Ovary (tissue), 9 donors: ENCODE data around the gene SH3PXD2A. TPM values are rescaled to one million over a fixed set of nuclear protein-coding genes. Genes with fewer than 3 reads are reported as not detected.

Source experiments
- DNase-seq, 5 donors: peaks; one replicate each; pipeline ENCODE4 v3.0.0-alpha.2; 2019 to 2020
- H3K27ac ChIP-seq, 2 donors: fragments of 200-600 bp; one replicate each; pipeline versions ENCODE4 v1.5.1 to v1.8.0; 2019 to 2022
- H3K27me3 ChIP-seq: fragments of 200-600 bp; one replicate; pipeline ENCODE4 v1.8.0; 2022
- H3K36me3 ChIP-seq: fragments of 200-600 bp; sonication (generic); one replicate; pipeline ENCODE4 v1.5.1; 2019
- H3K4me1 ChIP-seq: one replicate; pipeline ENCODE4 v1.8.1; 2013; ENCODE audit warnings: mild to moderate bottlenecking, moderate library complexity; ENCODE audit not compliant: insufficient read depth
- H3K4me3 ChIP-seq: fragments of 200-600 bp; sonication (generic); one replicate; pipeline ENCODE4 v1.5.1; 2017
- H3K9me3 ChIP-seq, 2 donors: fragments of 200-600 bp in 1 of 2; sonication (generic) in 1 of 2; one replicate each; pipeline versions ENCODE4 v1.5.1 to v1.8.1; 2013 to 2019; ENCODE audit warnings: mild to moderate bottlenecking in 1 of 2, moderate library complexity in 1 of 2
- EP300 ChIP-seq: sonication (generic); formaldehyde crosslinking; IDR thresholded peaks from one replicate; pipeline ENCODE4 v1.6.1; 2017; ENCODE audit warnings: antibody characterized with exemption
- POLR2A ChIP-seq: fragments of 450-650 bp; IDR thresholded peaks from one replicate; pipeline ENCODE4 v1.6.1; 2017; ENCODE audit warnings: antibody characterized with exemption, mild to moderate bottlenecking, moderate library complexity
- WGBS, 3 donors: extraction: QIAGEN DNeasy Blood & Tissue Kit in 1 of 3; methylation state at CpG; one replicate each; pipeline versions ENCODE4 v1.1.5 to v1.1.7; 2013 to 2017; 5-methylcytosine and 5-hydroxymethylcytosine counted together
- intact Hi-C, 4 donors: fragments of 100-400 bp; cut with DNase I; formaldehyde crosslinking; loops; one replicate each; pipeline versions ENCODE4 v1.11.0 to v1.15.1; 2022 to 2023
- polyA plus RNA-seq, 2 donors: library from polyadenylated mRNA; stranded (reverse); fragments of 200-250 nt in 1 of 2; fragments of 350-450 nt in 1 of 2; fragmentation: Illumina TruSeq in 1 of 2; extraction: RNeasy Lipid Tissue Mini Kit (QIAGEN cat#74804) in 1 of 2; gene quantifications; one replicate each; pipeline ENCODE4 v1.2.3, GENCODE V29; 2013 to 2014
- total RNA-seq, 7 donors: library from RNA; depleted of rRNA in 2 of 7; stranded (reverse); fragments of >200 nt in 2 of 7; fragmentation: NEBNext Ultra II Directional in 3 of 7; extraction: Animal tissue kit (Norgen Biotek cat#: 25700) in 3 of 7; gene quantifications; one replicate each; pipeline versions ENCODE4 v1.1.0 to v1.2.4, GENCODE V29; 2016 to 2023
- TF ChIP-seq, protein P1 (sequence below), 3 donors: fragments of 450-650 bp in 2 of 3; fragments of 200-600 bp in 1 of 3; IDR thresholded peaks; one replicate each; pipeline versions ENCODE4 v1.5.1 to v1.8.0; 2016 to 2022; ENCODE audit warnings: antibody characterized with exemption in 3 of 3, mild to moderate bottlenecking in 1 of 3
- donor health status: DM: no; HTN: no; CAD: no; lungs with moderate emphysema.
- donor health status: DM: no; HTN: no; CAD: no.
- donor health status: Bipolar disorder and iron deficiency.
- donor health status: DM: yes; HTN: yes; CAD: no.
- donor health status: DM: no; HTN: no; CAD: no.
- donor health status: DM: yes; HTN: yes; CAD: no.

The SH3PXD2A gene
- total and polyA plus RNA-seq, 9 donors: 15.3 to 82.9 (median 52.2) TPM

DNA sequence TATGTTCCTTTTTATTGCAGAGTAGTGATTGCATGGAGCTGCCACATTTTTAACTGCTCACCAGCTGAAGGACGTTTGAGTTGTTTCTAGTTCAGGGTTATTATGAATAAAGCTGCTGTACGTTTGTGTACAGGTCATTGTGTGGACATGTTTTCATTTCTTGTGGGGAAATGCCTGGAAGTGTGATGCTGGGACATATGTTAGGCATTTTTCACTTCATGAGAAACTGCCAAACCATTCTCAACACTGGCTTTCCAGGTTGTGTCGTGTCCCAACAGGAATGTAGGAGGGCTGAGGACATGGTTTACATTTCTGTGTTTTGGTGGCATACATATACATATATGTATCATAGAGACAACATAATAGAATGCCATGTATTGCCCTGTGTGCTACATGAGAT is 288.8 kb downstream of the SH3PXD2A start:
- H3K4me3 ChIP-seq: no peak overlapping the region
- H3K27me3 ChIP-seq: no peaks in the 10 kb centered on the region
- TF ChIP-seq EP300 (no peak), POLR2A (no peak)
- TF ChIP-seq, protein P1, sequence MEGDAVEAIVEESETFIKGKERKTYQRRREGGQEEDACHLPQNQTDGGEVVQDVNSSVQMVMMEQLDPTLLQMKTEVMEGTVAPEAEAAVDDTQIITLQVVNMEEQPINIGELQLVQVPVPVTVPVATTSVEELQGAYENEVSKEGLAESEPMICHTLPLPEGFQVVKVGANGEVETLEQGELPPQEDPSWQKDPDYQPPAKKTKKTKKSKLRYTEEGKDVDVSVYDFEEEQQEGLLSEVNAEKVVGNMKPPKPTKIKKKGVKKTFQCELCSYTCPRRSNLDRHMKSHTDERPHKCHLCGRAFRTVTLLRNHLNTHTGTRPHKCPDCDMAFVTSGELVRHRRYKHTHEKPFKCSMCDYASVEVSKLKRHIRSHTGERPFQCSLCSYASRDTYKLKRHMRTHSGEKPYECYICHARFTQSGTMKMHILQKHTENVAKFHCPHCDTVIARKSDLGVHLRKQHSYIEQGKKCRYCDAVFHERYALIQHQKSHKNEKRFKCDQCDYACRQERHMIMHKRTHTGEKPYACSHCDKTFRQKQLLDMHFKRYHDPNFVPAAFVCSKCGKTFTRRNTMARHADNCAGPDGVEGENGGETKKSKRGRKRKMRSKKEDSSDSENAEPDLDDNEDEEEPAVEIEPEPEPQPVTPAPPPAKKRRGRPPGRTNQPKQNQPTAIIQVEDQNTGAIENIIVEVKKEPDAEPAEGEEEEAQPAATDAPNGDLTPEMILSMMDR (IDR thresholded peaks at IDR 0.05): no peak
- H3K9me3 ChIP-seq: no peaks in the 10 kb centered on the region
- intact Hi-C loops: no loop called here
- no peaks in the 10 kb centered on the region for H3K4me1 ChIP-seq
- H3K27ac ChIP-seq: no peak overlapping the region
- H3K36me3 ChIP-seq: no peaks in the 10 kb centered on the region
- WGBS, 3 donors: 15 to 36% (median 20%) methylated on average over 3 of the region's 3 CpGs
- DNase-seq: no peak

DNA sequence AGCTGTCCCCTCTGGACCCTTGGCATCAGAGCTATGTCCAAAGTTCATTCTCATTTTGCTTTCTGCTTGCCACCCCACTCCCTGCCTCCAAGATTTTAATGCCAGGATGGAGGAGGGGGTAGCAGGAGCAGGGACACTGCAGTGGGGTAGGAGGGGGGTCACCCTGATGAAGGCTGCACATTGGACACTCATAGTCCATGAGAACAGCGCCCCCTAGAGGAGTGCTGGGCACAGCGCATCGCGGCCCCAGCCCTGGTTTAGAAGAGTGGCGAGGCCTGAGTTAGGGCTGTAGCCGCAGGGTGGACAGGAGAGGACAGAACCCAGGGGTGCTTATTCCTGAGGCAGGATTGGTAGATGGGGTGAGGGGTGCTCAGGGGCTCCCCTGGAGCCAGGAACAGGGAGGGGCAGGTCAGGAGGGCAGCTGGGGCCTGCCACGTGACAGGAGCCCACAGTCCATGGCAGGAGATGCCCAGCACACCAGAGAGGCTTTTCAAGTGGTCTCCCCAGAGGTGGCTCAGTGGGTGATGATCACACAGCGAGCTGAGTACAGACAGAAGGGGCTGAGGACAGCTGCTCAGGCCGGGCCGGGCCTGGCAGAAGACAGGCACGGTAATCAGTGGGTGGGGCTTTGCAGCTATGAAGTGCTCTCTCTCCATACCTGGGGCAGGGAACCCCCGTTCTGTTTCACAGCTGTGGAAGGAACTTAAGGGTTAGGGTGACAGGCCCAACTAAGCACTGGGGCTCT is 290.4 kb downstream of the SH3PXD2A start:
- intact Hi-C loops: no loop called here
- TF ChIP-seq POLR2A (no peak), EP300 (no peak)
- TF ChIP-seq, protein P1 (IDR thresholded peaks at IDR 0.05): no peak
- Histone ChIP-seq H3K4me3 (no peak overlapping the region), H3K36me3 (no peaks in the 10 kb centered on the region), H3K27ac (no peak overlapping the region), H3K9me3 (no peaks in the 10 kb centered on the region), H3K27me3 (no peaks in the 10 kb centered on the region), H3K4me1 (no peaks in the 10 kb centered on the region)
- DNase-seq: no peak
- WGBS, 3 donors: 58 to 70% (median 64%) methylated on average over 12 of the region's 12 CpGs

DNA sequence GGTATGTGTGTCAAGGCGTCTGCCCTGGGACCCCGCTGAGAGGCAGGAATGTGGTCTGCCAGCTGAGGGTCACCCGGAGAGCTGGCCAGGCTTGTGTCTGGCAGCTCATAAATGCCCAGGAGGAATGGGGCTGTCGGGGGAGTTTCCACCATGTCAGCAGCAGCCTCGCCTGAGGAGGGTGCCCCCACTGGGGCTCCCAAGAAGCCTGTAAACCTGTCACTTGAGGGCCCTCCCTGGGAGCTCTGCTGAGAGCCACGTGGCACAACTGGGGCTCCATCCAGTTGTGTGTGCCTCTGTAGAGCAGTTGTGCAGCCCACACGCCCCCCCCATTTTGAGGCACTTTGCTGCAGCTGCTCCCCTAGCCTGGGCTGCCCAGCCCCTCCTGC is 291.3 kb downstream of the SH3PXD2A start:
- no peaks in the 10 kb centered on the region for H3K9me3 ChIP-seq
- H3K4me3 ChIP-seq: no peak overlapping the region
- H3K36me3 ChIP-seq: no peaks in the 10 kb centered on the region
- no peak for DNase-seq
- WGBS, 3 donors: 43% methylated on average over 7 of the region's 7 CpGs
- intact Hi-C loops: no loop called here
- TF ChIP-seq EP300: no peak
- no peak for TF ChIP-seq POLR2A
- TF ChIP-seq, protein P1 (IDR thresholded peaks at IDR 0.05): no peak
- no peaks in the 10 kb centered on the region for H3K27me3 ChIP-seq
- H3K4me1 ChIP-seq: no peaks in the 10 kb centered on the region
- no peak overlapping the region for H3K27ac ChIP-seq

DNA sequence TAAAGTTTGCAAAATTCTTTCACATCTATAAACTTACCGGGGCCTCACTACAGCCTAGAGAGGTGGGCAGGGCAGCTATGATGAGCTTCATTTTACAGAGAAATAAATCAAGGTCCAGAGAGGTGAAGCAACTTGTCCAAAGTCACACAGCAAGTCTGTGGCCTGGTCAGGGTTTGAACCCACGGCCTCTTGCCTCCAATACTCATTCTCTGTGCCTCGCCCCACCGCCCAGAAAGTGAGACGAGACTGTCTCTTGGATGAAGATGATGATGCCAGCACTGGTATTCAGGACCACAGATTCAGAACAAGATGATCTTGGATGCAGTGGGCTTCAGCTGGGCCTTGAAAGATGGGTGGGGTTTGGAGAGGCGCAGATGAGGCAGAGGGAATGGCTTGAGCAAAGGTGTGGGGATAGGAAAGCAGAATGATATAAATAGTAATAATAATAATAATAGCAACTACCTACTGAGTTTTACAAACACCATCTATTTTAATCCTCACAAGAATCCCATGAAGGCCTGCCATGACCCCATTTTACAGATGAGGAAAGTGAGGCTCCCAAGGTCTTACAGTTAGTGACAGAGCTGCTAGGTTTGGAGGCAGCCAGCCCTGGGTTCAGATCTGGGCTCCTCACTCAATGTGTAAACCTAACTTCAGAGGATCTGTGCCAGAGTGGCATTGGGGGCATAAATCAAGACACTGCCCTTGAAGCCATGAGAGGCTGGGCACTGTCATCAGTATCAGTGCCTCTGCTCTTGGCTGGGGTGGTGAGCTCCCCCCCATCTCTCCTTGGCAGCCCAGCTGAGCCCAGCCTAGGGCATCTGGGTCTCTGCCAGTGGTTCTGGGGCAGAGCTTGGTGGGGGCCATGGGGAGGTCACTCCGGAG is 291.9 kb downstream of the SH3PXD2A start:
- Histone ChIP-seq H3K4me3 (no peak overlapping the region), H3K9me3 (no peaks in the 10 kb centered on the region), H3K4me1 (no peaks in the 10 kb centered on the region), H3K27me3 (no peaks in the 10 kb centered on the region), H3K36me3 (no peaks in the 10 kb centered on the region), H3K27ac (no peak overlapping the region)
- intact Hi-C loops: no loop called here
- WGBS, 3 donors: 79 to 82% (median 80%) methylated on average over 7 of the region's 7 CpGs
- TF ChIP-seq EP300: no peak
- no peak for DNase-seq

DNA sequence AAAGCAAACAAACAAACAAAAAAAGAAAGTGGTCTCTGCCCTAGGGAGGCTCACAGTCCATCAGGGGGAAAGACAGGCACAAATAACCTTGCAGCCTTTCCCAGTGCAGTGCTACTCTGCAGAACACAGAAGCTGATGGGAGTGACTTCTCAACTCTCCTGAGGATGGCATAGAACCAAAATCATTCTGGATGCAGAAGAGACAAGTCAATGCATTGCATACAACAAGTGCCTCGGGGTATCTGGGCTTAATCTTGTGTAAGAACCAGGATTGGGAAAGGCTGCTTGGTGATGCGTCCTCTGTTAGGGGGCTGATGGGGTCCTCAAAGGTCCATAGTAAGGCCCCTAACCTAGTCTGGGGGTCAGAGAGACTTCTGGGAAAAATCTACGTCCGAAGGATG is 293.0 kb downstream of the SH3PXD2A start:
- WGBS, 3 donors: 81 to 95% (median 84%) methylated on average over 4 of the region's 4 CpGs
- H3K4me3 ChIP-seq: no peak overlapping the region
- TF ChIP-seq, protein P1 (IDR thresholded peaks at IDR 0.05): no peak
- TF ChIP-seq EP300: no peak
- no peak for TF ChIP-seq POLR2A
- H3K27ac ChIP-seq: no peak overlapping the region
- no peaks in the 10 kb centered on the region for H3K9me3 ChIP-seq
- H3K4me1 ChIP-seq: no peaks in the 10 kb centered on the region
- intact Hi-C loops: no loop called here
- H3K36me3 ChIP-seq: no peaks in the 10 kb centered on the region
- H3K27me3 ChIP-seq: no peaks in the 10 kb centered on the region
- no peak for DNase-seq
